Activated B cell treated with CpG ODN at 0.5 μM for 24 hours (primary cell): ENCODE measurements around the gene RALGAPA2. TPM values are rescaled to one million over a fixed set of nuclear protein-coding genes. Genes with fewer than 3 reads are reported as not detected.

Source experiments
- ATAC-seq: fragments of 200-7000 bp; cut with Tn5 transposase; one replicate; pipeline ENCODE4 v1.10.0; 2021; ENCODE audit warnings: low read depth, mild to moderate bottlenecking, moderate library complexity
- CTCF ChIA-PET: fragments of 350-600 bp; sonication (Branson Sonifier 250); formaldehyde crosslinking; loops from one replicate; lab custom pipeline; 2021; ENCODE audit warnings: antibody characterized with exemption; lab: Charles Lee
- POLR2A ChIA-PET: fragments of 350-600 bp; sonication (Branson Sonifier 250); formaldehyde crosslinking; loops from one replicate; lab custom pipeline; 2021; ENCODE audit warnings: antibody characterized with exemption; lab: Charles Lee
- DNase-seq: peaks from one replicate; pipeline ENCODE4 v3.0.0; 2022
- H3K27ac Mint-ChIP-seq: one replicate; pipeline ENCODE4 v1.8.0; 2020; ENCODE audit warnings: mixed read lengths
- H3K27me3 Mint-ChIP-seq: one replicate; pipeline ENCODE4 v1.8.0; 2021; ENCODE audit warnings: mixed read lengths
- H3K36me3 Mint-ChIP-seq: one replicate; pipeline ENCODE4 v1.8.0; 2021; ENCODE audit warnings: low read depth, mixed read lengths
- H3K4me1 Mint-ChIP-seq: one replicate; pipeline ENCODE4 v1.8.0; 2021; ENCODE audit warnings: mixed read lengths
- H3K4me3 Mint-ChIP-seq: one replicate; pipeline ENCODE4 v1.8.0; 2020; ENCODE audit warnings: mild to moderate bottlenecking, mixed read lengths
- H3K9me3 Mint-ChIP-seq: one replicate; pipeline ENCODE4 v1.8.0; 2020; ENCODE audit warnings: mixed read lengths
- CTCF ChIP-seq: fragments of 200-600 bp; IDR thresholded peaks from one replicate; pipeline ENCODE4 v1.8.0; 2022; ENCODE audit warnings: antibody characterized with exemption, mild to moderate bottlenecking
- intact Hi-C: fragments of 100-400 bp; cut with micrococcal nuclease; formaldehyde crosslinking; loops from one replicate; pipeline ENCODE4 v1.15.1; 2024
- total RNA-seq: library from RNA; stranded (reverse); gene quantifications from 2 replicates; pipeline ENCODE4 v1.2.3, GENCODE V29; 2022

RALGAPA2 gene
- total RNA-seq, 1 donor from 2014 or later = 19.2 TPM

DNA sequence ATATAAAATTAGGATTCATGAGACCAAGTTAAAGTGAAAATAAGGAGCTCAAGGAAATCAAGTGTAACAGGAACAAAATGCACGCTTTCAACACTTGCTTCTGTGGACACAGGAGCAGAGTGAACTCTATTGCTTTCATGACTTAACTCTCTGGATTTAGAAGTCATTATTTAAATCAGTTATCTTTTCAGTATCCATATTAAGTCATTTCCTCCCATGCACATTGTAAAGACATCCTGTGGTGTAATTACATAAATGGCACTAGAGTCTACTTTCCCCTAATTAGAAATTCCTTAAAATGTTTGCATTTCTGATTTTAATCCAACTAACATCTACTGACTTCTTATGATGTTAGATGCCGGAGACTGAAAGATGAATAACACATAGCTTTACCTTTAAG is 256.5 kb downstream of the RALGAPA2 start:
- H3K36me3 Mint-ChIP-seq = peaks cover 14% of the 10 kb centered on the region
- no peak overlapping the region for H3K27ac Mint-ChIP-seq
- H3K4me3 Mint-ChIP-seq = no peak overlapping the region
- no peak for DNase-seq
- H3K9me3 Mint-ChIP-seq = no peaks in the 10 kb centered on the region
- ATAC-seq = no peak
- peaks cover 17% of the 10 kb centered on the region for H3K4me1 Mint-ChIP-seq
- intact Hi-C loops = no loop called here
- CTCF ChIA-PET = no interaction called here
- POLR2A ChIA-PET = interaction anchor here (0.7 kb wide), 1 partner anchor 1786 kb away, joined by 3 read pairs; no protein-coding TSS in a partner anchor
- TF ChIP-seq CTCF = no peak
- no peaks in the 10 kb centered on the region for H3K27me3 Mint-ChIP-seq

DNA sequence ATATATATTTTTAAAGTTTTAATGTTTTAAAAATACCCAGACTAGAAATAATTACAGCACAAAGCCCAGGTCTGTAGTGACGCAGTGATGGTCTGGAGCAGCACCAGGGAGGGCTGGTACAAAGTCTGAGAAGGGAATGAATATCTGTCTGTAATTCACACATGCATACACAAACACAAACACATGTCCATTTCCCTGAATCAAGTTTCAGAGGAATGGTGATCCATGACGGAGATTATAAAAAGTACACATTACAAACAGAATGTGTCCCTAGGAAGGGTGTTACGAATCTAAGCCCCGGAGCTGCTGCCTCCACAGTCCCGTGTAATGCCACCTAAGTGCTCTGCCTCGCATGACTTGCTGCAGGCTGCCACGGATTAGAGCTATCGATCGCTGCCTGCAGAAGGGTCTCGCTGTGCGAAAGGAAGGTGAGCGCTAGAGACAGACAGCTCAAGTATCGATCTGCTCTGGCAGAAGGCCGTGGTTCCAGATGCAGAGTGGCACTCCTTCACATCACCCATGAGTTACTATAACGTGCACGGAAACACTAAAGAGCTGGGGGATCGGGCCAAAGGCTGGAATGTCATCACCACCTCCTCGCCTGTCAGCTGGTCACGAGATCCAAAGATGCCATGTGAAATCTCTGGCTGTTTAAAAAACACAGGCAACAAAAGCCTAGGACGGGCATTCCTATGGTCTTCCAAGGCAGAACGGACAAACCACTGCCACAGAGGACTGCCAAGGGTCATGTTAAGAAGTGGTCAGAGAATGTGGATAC is 257.4 kb downstream of the RALGAPA2 start:
- DNase-seq (no peak), ATAC-seq (no peak)

DNA sequence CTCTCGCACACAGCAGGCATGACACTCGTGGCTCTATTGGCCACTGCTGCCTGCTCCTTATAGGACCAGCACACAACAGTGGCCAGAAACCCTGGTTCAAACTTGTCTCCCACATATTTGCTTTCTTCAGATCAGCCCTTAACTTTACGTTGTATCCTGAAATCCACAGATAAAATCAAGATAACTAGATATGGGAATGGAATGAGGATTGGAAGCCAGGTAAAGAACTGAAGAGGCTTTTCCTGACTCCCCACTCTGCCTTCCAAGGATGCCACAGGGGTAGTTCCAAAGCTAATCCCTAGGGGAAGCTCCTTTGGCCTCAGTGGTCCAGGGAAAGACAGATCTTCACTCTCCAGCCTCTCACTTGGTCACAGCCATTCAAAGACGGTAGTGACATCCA is 258.1 kb downstream of the RALGAPA2 start:
- intact Hi-C loops = no loop called here
- H3K4me1 Mint-ChIP-seq = peaks cover 19% of the 10 kb centered on the region
- no peak for DNase-seq
- no peak overlapping the region for H3K27ac Mint-ChIP-seq
- no peaks in the 10 kb centered on the region for H3K9me3 Mint-ChIP-seq
- ChIA-PET POLR2A (no interaction called here), CTCF (no interaction called here)
- no peak for ATAC-seq
- TF ChIP-seq CTCF = no peak
- H3K36me3 Mint-ChIP-seq = peaks cover 14% of the 10 kb centered on the region
- no peaks in the 10 kb centered on the region for H3K27me3 Mint-ChIP-seq
- no peak overlapping the region for H3K4me3 Mint-ChIP-seq

More for the DNA sequence above, 257.4 kb downstream of the RALGAPA2 start:
- ChIA-PET CTCF (no interaction called here), POLR2A (no interaction called here)
- Mint-ChIP-seq H3K36me3 (peaks cover 14% of the 10 kb centered on the region), H3K27me3 (no peaks in the 10 kb centered on the region), H3K4me3 (no peak overlapping the region), H3K27ac (no peak overlapping the region), H3K9me3 (no peaks in the 10 kb centered on the region), H3K4me1 (peaks cover 19% of the 10 kb centered on the region)
- intact Hi-C loops = no loop called here
- no peak for TF ChIP-seq CTCF

DNA sequence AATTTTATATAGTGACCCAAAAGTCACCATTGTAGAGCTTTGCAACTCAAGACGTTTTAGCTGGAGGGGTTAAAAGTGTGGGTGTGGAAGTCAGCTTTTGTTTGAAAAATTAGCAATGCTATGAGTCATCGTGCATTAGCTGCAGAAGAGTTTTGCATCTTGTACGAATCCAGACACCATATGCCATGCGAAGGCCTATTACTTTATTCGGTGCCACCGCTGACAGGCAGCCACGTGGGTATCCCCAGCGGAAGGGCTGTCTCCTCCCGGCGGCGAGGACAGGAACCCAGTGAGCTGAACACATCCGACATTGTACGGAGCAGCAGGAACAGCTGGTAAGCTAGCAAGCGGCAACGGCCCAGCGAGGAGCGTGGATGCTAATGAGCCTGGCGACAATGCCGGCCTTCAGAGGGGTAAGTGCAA is 260.2 kb downstream of the RALGAPA2 start:
- intact Hi-C loops = loop anchor here (1.0 to 2.0 kb wide), 2 partner anchors 12 to 91 kb away; no protein-coding TSS in a partner anchor
- POLR2A ChIA-PET = interaction anchor here (0.6 to 2.6 kb wide), 7 partner anchors 8 to 475 kb away, joined by 3 to 28 read pairs (median 3); partner anchors contain the start of gene RALGAPA2
- Mint-ChIP-seq H3K4me3 (peak overlapping the region; percentile 84), H3K9me3 (no peaks in the 10 kb centered on the region), H3K27me3 (no peaks in the 10 kb centered on the region), H3K4me1 (peaks cover 19% of the 10 kb centered on the region), H3K27ac (peak overlapping the region; percentile 86), H3K36me3 (peaks cover 7% of the 10 kb centered on the region)
- TF ChIP-seq CTCF = no peak
- peak; percentile 99 for ATAC-seq
- CTCF ChIA-PET = interaction anchor here (0.8 to 1.2 kb wide), 4 partner anchors 12 to 94 kb away, joined by 3 to 10 read pairs (median 3); no protein-coding TSS in a partner anchor
- peak; percentile 60 for DNase-seq

GRCh38 chr20:20450521-20450920 is 261.9 kb downstream of the RALGAPA2 start:
- Mint-ChIP-seq H3K9me3 (no peaks in the 10 kb centered on the region), H3K4me3 (no peak overlapping the region), H3K27ac (no peak overlapping the region), H3K27me3 (no peaks in the 10 kb centered on the region), H3K4me1 (peaks cover 34% of the 10 kb centered on the region), H3K36me3 (peaks cover 5% of the 10 kb centered on the region)
- ChIA-PET POLR2A (interaction anchor here (0.8 kb wide), 1 partner anchor 13 kb away, joined by 3 read pairs; no protein-coding TSS in a partner anchor), CTCF (interaction anchor here (1.5 kb wide), 1 partner anchor 40 kb away, joined by 3 read pairs; no protein-coding TSS in a partner anchor)
- DNase-seq (no peak), ATAC-seq (no peak)
- intact Hi-C loops = no loop called here
- TF ChIP-seq CTCF = no peak
